Pancreas (tissue), 10 donors: ENCODE measurements around the gene KRTAP5-10. TPM values are rescaled to one million over a fixed set of nuclear protein-coding genes. Genes with fewer than 3 reads are reported as not detected.
"Not testable (repeated sequence)": the region's sequence is repeated elsewhere in the genome, so short reads cannot be mapped to it uniquely, and the experiment has no call there.

ENCODE experiments used
- ATAC-seq, 4 donors: fragments of 200-7000 bp; cut with Tn5 transposase; one replicate each; pipeline versions ENCODE4 v1.8.0 to v1.9.1; 2020; ENCODE audit warnings: mild to moderate bottlenecking in 4 of 4, moderate library complexity in 4 of 4
- DNase-seq, 6 donors: peaks; one replicate each; pipeline ENCODE4 v3.0.0-alpha.2; 2020
- FAIRE-seq: peaks from 2 replicates; lab custom pipeline; 2012; peaks lifted over from hg19 to GRCh38; lab: Jason Lieb, UNC
- H3K27ac ChIP-seq, 4 donors: fragments of 200-600 bp; sonication (generic); 1 replicate in 3 of 4; 2 replicates in 1 of 4; pipeline versions ENCODE4 v1.5.0 to v1.8.0; 2020
- H3K27me3 ChIP-seq, 4 donors: fragments of 200-600 bp; one replicate each; pipeline ENCODE4 v1.8.0; 2021
- H3K36me3 ChIP-seq, 3 donors: fragments of 200-600 bp; sonication (generic) in 1 of 3; one replicate each; pipeline versions ENCODE4 v1.5.0 to v1.8.0; 2020 to 2021
- H3K4me1 ChIP-seq, 3 donors: fragments of 200-600 bp; one replicate each; pipeline ENCODE4 v1.8.0; 2021
- H3K4me3 ChIP-seq, 4 donors: fragments of 200-600 bp; sonication (generic) in 2 of 4; one replicate each; pipeline versions ENCODE4 v1.5.0 to v1.8.0; 2020 to 2021
- H3K9me3 ChIP-seq, 4 donors: fragments of 200-600 bp; one replicate each; pipeline ENCODE4 v1.8.0; 2021
- CTCF ChIP-seq, 4 donors: fragments of 200-600 bp; sonication (generic) in 3 of 4; IDR thresholded peaks; one replicate each; pipeline versions ENCODE4 v1.5.0 to v1.8.0; 2021; ENCODE audit warnings: antibody characterized with exemption in 4 of 4
- whole genome bisulfite sequencing, 2 donors: extraction: QIAGEN DNeasy Blood & Tissue Kit; methylation state at CpG; one replicate each; pipeline ENCODE4 v1.1.7; 2013; 5-methylcytosine and 5-hydroxymethylcytosine counted together
- intact Hi-C, 3 donors: fragments of 100-400 bp; cut with DNase I; formaldehyde crosslinking; loops; one replicate each; pipeline versions ENCODE4 v1.11.1 to v1.14.2; 2022
- polyA plus RNA-seq, 2 donors: library from polyadenylated mRNA; stranded (reverse); fragments of 200-250 nt; gene quantifications; one replicate each; pipeline ENCODE4 v1.2.3, GENCODE V29; 2013
- total RNA-seq, 6 donors: library from RNA; stranded (reverse); fragmentation: NEBNext Ultra II Directional in 4 of 6; extraction: Animal tissue kit (Norgen Biotek cat#: 25700) in 4 of 6; gene quantifications; one replicate each; pipeline versions ENCODE4 v1.2.1 to v1.2.4, GENCODE V29; 2021 to 2023
- donor health status: healthy with polysubstance abuse.
- donor health status: DM: no; HTN: no; CAD: no; lungs with moderate emphysema.
- donor health status: DM: no; HTN: no; CAD: no.
- donor health status: control.
- donor health status: control.
- donor health status: Bipolar disorder and iron deficiency.
- donor health status: DM: yes; HTN: yes; CAD: no.
- donor health status: DM: no; HTN: no; CAD: no.
- donor health status: DM: no; HTN: no; CAD: no.
- donor health status: DM: yes; HTN: yes; CAD: no.

Gene KRTAP5-10
- total and polyA plus RNA-seq, 8 donors: 0.24 to 0.53 (median 0.31) TPM; not detected in 5

DNA sequence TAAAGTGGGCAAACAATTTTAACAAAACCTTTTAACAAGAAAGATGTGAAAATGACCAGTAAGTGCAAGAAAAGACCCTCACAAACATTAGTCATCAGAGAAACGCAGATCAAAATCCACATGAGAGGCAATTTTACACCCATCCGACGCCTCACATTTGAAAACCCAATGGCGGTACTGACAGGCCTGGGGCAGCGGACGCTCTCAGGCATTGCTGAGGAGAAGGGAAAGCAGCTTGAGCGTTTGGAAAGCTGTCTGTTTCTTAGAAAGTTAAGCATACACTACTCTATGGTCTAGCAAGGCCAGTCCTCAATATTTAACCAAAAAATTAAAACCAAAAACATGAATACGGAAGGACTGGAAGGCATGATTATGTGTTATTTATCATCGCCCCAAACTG, 29.5 kb upstream of the KRTAP5-10 start:
- no peak for TF ChIP-seq CTCF (IDR thresholded peaks at IDR 0.05)
- Histone ChIP-seq H3K4me3 (no peak overlapping the region), H3K36me3 (no peaks in the 10 kb centered on the region), H3K9me3 (no peaks in the 10 kb centered on the region), H3K27me3 (no peaks in the 10 kb centered on the region), H3K4me1 (peaks cover 0 to 10% (median 6%) of the 10 kb centered on the region in 3 donors), H3K27ac (no peak overlapping the region)
- intact Hi-C loops: no loop called here
- FAIRE-seq (no peak), ATAC-seq (no peak), DNase-seq (no peak)
- WGBS, 2 donors: 96 to 97% methylated on average over 9 of the region's 9 CpGs

GRCh38 chr11:71537537-71537936, 27.8 kb upstream of the KRTAP5-10 start:
- intact Hi-C loops: no loop called here
- H3K27ac ChIP-seq: no peak overlapping the region
- no peaks in the 10 kb centered on the region for H3K27me3 ChIP-seq
- ATAC-seq (no peak), FAIRE-seq (no peak), DNase-seq (no peak)
- H3K36me3 ChIP-seq: no peaks in the 10 kb centered on the region
- TF ChIP-seq CTCF (IDR thresholded peaks at IDR 0.05): no peak
- no peaks in the 10 kb centered on the region for H3K9me3 ChIP-seq
- peaks cover 0 to 10% (median 6%) of the 10 kb centered on the region in 3 donors for H3K4me1 ChIP-seq
- H3K4me3 ChIP-seq: no peak overlapping the region
- 91% methylated on average over 9 of the region's 9 CpGs for WGBS, 2 donors

GRCh38 chr11:71537977-71538665, 27.2 kb upstream of the KRTAP5-10 start, which contains the start of gene KRTAP5-8:
Gene KRTAP5-8 (plus strand): TSS chr11:71538025. CDS start chr11:71538056, 31 bp downstream.
- FAIRE-seq, H3K36me3 ChIP-seq, H3K9me3 ChIP-seq, H3K27ac ChIP-seq, DNase-seq, H3K4me3 ChIP-seq, intact Hi-C loops, H3K27me3 ChIP-seq, ATAC-seq: not testable (repeated sequence)
- H3K4me1 ChIP-seq: peaks cover 0 to 10% (median 6%) of the 10 kb centered on the region in 3 donors
- 74 to 76% methylated on average over 4 of the region's 4 CpGs for WGBS, 2 donors

GRCh38 chr11:71538666-71538990, 26.7 kb upstream of the KRTAP5-10 start:
- peaks cover 0 to 10% (median 6%) of the 10 kb centered on the region in 3 donors for H3K4me1 ChIP-seq
- H3K36me3 ChIP-seq: no peaks in the 10 kb centered on the region
- intact Hi-C loops: no loop called here
- H3K4me3 ChIP-seq: no peak overlapping the region
- DNase-seq (no peak), FAIRE-seq (no peak), ATAC-seq (no peak)
- WGBS, 2 donors: 93 to 98% methylated on average over 4 of the region's 4 CpGs
- TF ChIP-seq CTCF (IDR thresholded peaks at IDR 0.05): no peak
- no peaks in the 10 kb centered on the region for H3K27me3 ChIP-seq
- no peak overlapping the region for H3K27ac ChIP-seq
- H3K9me3 ChIP-seq: no peaks in the 10 kb centered on the region

GRCh38 chr11:71539017-71539416, 26.3 kb upstream of the KRTAP5-10 start:
- 79 to 84% methylated on average over 11 of the region's 11 CpGs for WGBS, 2 donors
- intact Hi-C loops: no loop called here
- no peaks in the 10 kb centered on the region for H3K27me3 ChIP-seq
- no peak overlapping the region for H3K4me3 ChIP-seq
- FAIRE-seq (no peak), ATAC-seq (no peak), DNase-seq (no peak)
- H3K36me3 ChIP-seq: no peaks in the 10 kb centered on the region
- H3K4me1 ChIP-seq: peaks cover 0 to 10% (median 6%) of the 10 kb centered on the region in 3 donors
- H3K27ac ChIP-seq: no peak overlapping the region
- H3K9me3 ChIP-seq: no peaks in the 10 kb centered on the region
- no peak for TF ChIP-seq CTCF (IDR thresholded peaks at IDR 0.05)

- H3K4me3 ChIP-seq, H3K27ac ChIP-seq, ATAC-seq, H3K27me3 ChIP-seq, FAIRE-seq, H3K9me3 ChIP-seq, DNase-seq, intact Hi-C loops, H3K4me1 ChIP-seq, H3K36me3 ChIP-seq: not testable (repeated sequence)
- WGBS, 2 donors: 90 to 96% methylated on average over 11 of the region's 11 CpGs
These were observed 25.4 kb upstream of the KRTAP5-10 start for GRCh38 chr11:71539971-71540370.

- intact Hi-C loops, H3K27me3 ChIP-seq: not testable (repeated sequence)
These were observed 24.6 kb upstream of the KRTAP5-10 start for GRCh38 chr11:71540521-71541304.

More at GRCh38 chr11:71540521-71541304, 24.6 kb upstream of the KRTAP5-10 start:
- H3K36me3 ChIP-seq, DNase-seq, H3K4me3 ChIP-seq, H3K9me3 ChIP-seq, H3K27ac ChIP-seq, FAIRE-seq, H3K4me1 ChIP-seq, ATAC-seq: not testable (repeated sequence)
- 90 to 92% methylated on average over 9 of the region's 9 CpGs for WGBS, 2 donors
